Thymus (tissue), 2 donors: ENCODE results near the gene FUT4. TPM values are rescaled to one million over a fixed set of nuclear protein-coding genes. Genes with fewer than 3 reads are reported as not detected.

Experiments used
- polyA plus RNA-seq: library from polyadenylated mRNA; stranded (reverse); fragments of 200-250 nt; gene quantifications from one replicate; pipeline ENCODE4 v1.2.3, GENCODE V29; 2013
- total RNA-seq: library from RNA; stranded (reverse); fragments of 120-200 nt; gene quantifications from one replicate; pipeline ENCODE4 v1.2.4, GENCODE V29; 2013
- donor health status: healthy.

Gene FUT4
- total and polyA plus RNA-seq, 2 donors, result 4.3 to 5.0 TPM

Other genes starting within 250 kb of the FUT4 start
- gene IZUMO1R, start 239.3 kb upstream of the FUT4 start, total RNA-seq, result not detected
- not detected for gene IZUMO1R, start 239.3 kb upstream of the FUT4 start, polyA plus RNA-seq
- gene GPR83, start 142.5 kb upstream of the FUT4 start, total RNA-seq, result 0.14 TPM
- 0.23 TPM for gene GPR83, start 142.5 kb upstream of the FUT4 start, polyA plus RNA-seq
- gene MRE11, start 50.1 kb upstream of the FUT4 start, total RNA-seq, result 26.8 TPM
- 11.7 TPM for gene MRE11, start 50.1 kb upstream of the FUT4 start, polyA plus RNA-seq
- 44.0 TPM for gene ANKRD49, start 49.9 kb upstream of the FUT4 start, total RNA-seq
- 41.0 TPM for gene ANKRD49, start 49.9 kb upstream of the FUT4 start, polyA plus RNA-seq
- gene C11orf97, start 31.5 kb upstream of the FUT4 start, total RNA-seq, result not detected
- gene C11orf97, start 31.5 kb upstream of the FUT4 start, polyA plus RNA-seq, result not detected
- 2.5 TPM for gene PIWIL4, start 23.4 kb downstream of the FUT4 start, total RNA-seq
- 10.9 TPM for gene PIWIL4, start 23.4 kb downstream of the FUT4 start, polyA plus RNA-seq
- 31.8 TPM for gene AMOTL1, start 224.4 kb downstream of the FUT4 start, total RNA-seq
- gene AMOTL1, start 224.4 kb downstream of the FUT4 start, polyA plus RNA-seq, result 10.5 TPM